ENCODE measurements around the gene POLD3. TPM values are rescaled to one million over a fixed set of nuclear protein-coding genes. Genes with fewer than 3 reads are reported as not detected.

POLD3 gene
- total RNA-seq, 2 donors from 2014 or later = 38.5 to 52.2 TPM

DNA sequence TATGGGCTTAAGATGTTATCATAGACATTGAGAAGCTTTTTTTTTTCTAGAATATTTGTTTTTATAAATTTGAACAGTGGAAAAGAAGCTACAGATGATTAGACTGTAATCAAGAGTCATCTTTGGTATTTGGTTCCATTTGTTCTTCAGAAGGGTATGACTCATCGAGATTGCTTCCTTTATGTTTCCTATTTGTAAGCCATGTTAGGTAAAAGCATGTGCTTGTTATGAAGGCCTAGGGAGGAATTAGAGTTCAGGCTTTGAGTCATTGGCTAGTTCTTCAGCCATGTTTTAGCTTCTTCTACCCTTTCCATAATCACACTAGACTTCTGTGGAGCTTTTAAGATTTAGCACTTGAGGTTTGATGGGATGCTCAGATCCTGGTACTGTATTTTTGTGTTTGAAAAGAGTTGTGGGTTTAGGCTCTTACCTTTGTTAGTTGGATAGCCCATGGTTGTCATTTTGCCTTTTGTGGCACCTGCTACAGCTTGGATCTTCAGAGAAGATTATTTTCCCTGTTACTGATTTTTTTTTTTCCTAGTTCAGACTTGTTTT lies 44.3 kb downstream of the POLD3 start:
- no peaks in the 10 kb centered on the region for H3K27me3 ChIP-seq (ENCODE audit: control insufficient read depth, insufficient read depth, low read length, poor library complexity, severe bottlenecking)
- H3K4me3 ChIP-seq (ENCODE audit: low read length) = no peak overlapping the region
- no peaks in the 10 kb centered on the region for H3K9me3 ChIP-seq (ENCODE audit: control insufficient read depth, low read length)
- Mint-ChIP-seq H3K27ac (no peak overlapping the region), H3K4me3 (no peak overlapping the region), H3K4me1 (peaks cover 8% of the 10 kb centered on the region), H3K9me3 (no peaks in the 10 kb centered on the region), H3K27me3 (ENCODE audit: insufficient read depth) (no peaks in the 10 kb centered on the region), H3K36me3 (ENCODE audit: low read depth) (peaks cover 31% of the 10 kb centered on the region)
- H3K9ac ChIP-seq (ENCODE audit: extremely low read depth, low read length, poor library complexity, severe bottlenecking) = no peak overlapping the region
- 95% methylated on average over 1 of the region's 1 CpG; no CpG with 5 or more reads in 1 of the 2 experiments for WGBS, 2 experiments (ENCODE audit: insufficient coverage in 1 of 2, insufficient read length in 1 of 2)
- H3K27ac ChIP-seq (ENCODE audit: low read depth, low read length) = no peak overlapping the region
- peaks cover 16% of the 10 kb centered on the region for H3K4me1 ChIP-seq (ENCODE audit: control insufficient read depth, insufficient read depth, low read length)
- H3K36me3 ChIP-seq (ENCODE audit: control insufficient read depth, insufficient read depth, low read length) = peaks cover 87% of the 10 kb centered on the region
- TF ChIP-seq, protein P1, sequence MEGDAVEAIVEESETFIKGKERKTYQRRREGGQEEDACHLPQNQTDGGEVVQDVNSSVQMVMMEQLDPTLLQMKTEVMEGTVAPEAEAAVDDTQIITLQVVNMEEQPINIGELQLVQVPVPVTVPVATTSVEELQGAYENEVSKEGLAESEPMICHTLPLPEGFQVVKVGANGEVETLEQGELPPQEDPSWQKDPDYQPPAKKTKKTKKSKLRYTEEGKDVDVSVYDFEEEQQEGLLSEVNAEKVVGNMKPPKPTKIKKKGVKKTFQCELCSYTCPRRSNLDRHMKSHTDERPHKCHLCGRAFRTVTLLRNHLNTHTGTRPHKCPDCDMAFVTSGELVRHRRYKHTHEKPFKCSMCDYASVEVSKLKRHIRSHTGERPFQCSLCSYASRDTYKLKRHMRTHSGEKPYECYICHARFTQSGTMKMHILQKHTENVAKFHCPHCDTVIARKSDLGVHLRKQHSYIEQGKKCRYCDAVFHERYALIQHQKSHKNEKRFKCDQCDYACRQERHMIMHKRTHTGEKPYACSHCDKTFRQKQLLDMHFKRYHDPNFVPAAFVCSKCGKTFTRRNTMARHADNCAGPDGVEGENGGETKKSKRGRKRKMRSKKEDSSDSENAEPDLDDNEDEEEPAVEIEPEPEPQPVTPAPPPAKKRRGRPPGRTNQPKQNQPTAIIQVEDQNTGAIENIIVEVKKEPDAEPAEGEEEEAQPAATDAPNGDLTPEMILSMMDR (conservative IDR thresholded peaks at IDR 0.05) = no peak
- DNase-seq = no peak

DNA sequence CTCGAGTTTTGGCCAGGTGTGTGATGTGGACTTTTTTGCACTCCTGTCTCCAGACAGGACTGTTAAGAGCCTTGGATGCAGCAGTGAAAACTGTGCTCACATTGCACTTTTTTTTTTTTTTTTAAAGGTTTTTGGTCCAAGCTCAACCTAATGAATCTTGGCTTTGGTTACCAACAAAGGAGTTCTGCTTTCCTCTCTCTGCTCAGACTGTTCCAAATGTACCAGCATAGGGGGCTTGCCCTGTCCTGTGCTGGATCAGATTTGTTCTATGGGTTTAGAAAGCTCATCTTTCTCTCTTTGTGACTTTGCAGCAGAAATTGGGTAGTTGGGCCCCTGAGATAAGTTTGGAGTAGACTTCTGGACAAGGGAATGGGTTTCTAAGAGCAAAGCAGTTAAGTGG lies 45.3 kb downstream of the POLD3 start:
- Histone ChIP-seq H3K9me3 (ENCODE audit: control insufficient read depth, low read length) (no peaks in the 10 kb centered on the region), H3K4me3 (ENCODE audit: low read length) (no peak overlapping the region), H3K4me1 (ENCODE audit: control insufficient read depth, insufficient read depth, low read length) (peaks cover 16% of the 10 kb centered on the region), H3K27me3 (ENCODE audit: control insufficient read depth, insufficient read depth, low read length, poor library complexity, severe bottlenecking) (no peaks in the 10 kb centered on the region), H3K36me3 (ENCODE audit: control insufficient read depth, insufficient read depth, low read length) (peaks cover 89% of the 10 kb centered on the region), H3K27ac (ENCODE audit: low read depth, low read length) (no peak overlapping the region), H3K9ac (ENCODE audit: extremely low read depth, low read length, poor library complexity, severe bottlenecking) (no peak overlapping the region)
- peaks cover 8% of the 10 kb centered on the region for H3K4me1 Mint-ChIP-seq
- DNase-seq = no peak
- no peak overlapping the region for H3K27ac Mint-ChIP-seq
- peaks cover 36% of the 10 kb centered on the region for H3K36me3 Mint-ChIP-seq (ENCODE audit: low read depth)
- WGBS, 2 experiments (ENCODE audit: insufficient coverage in 1 of 2, insufficient read length in 1 of 2) = 91 to 100% methylated on average over 1 of the region's 1 CpG
- TF ChIP-seq, protein P1 (conservative IDR thresholded peaks at IDR 0.05) = no peak
- no peaks in the 10 kb centered on the region for H3K9me3 Mint-ChIP-seq
- no peak overlapping the region for H3K4me3 Mint-ChIP-seq
- H3K27me3 Mint-ChIP-seq (ENCODE audit: insufficient read depth) = no peaks in the 10 kb centered on the region

GRCh38 chr11:74638869-74639268 lies 46.5 kb downstream of the POLD3 start:
- no peak overlapping the region for H3K9ac ChIP-seq (ENCODE audit: extremely low read depth, low read length, poor library complexity, severe bottlenecking)

More at GRCh38 chr11:74638869-74639268, 46.5 kb downstream of the POLD3 start:
- Histone ChIP-seq H3K27ac (ENCODE audit: low read depth, low read length) (no peak overlapping the region), H3K27me3 (ENCODE audit: control insufficient read depth, insufficient read depth, low read length, poor library complexity, severe bottlenecking) (no peaks in the 10 kb centered on the region), H3K9me3 (ENCODE audit: control insufficient read depth, low read length) (no peaks in the 10 kb centered on the region), H3K4me3 (ENCODE audit: low read length) (no peak overlapping the region), H3K4me1 (ENCODE audit: control insufficient read depth, insufficient read depth, low read length) (peaks cover 16% of the 10 kb centered on the region), H3K36me3 (ENCODE audit: control insufficient read depth, insufficient read depth, low read length) (peaks cover 86% of the 10 kb centered on the region)
- peaks cover 8% of the 10 kb centered on the region for H3K4me1 Mint-ChIP-seq
- H3K9me3 Mint-ChIP-seq = no peaks in the 10 kb centered on the region
- H3K36me3 Mint-ChIP-seq (ENCODE audit: low read depth) = peaks cover 36% of the 10 kb centered on the region
- 59 to 71% methylated on average over 1 of the region's 1 CpG for WGBS, 2 experiments (ENCODE audit: insufficient coverage in 1 of 2, insufficient read length in 1 of 2)
- DNase-seq = no peak
- H3K4me3 Mint-ChIP-seq = no peak overlapping the region
- TF ChIP-seq, protein P1 (conservative IDR thresholded peaks at IDR 0.05) = no peak
- no peak overlapping the region for H3K27ac Mint-ChIP-seq
- no peaks in the 10 kb centered on the region for H3K27me3 Mint-ChIP-seq (ENCODE audit: insufficient read depth)

All from endodermal cell (in vitro differentiated cells).